ENCODE results near the gene RRP7A. TPM values are rescaled to one million over a fixed set of nuclear protein-coding genes. Genes with fewer than 3 reads are reported as not detected.
"Not testable (repeated sequence)": the region's sequence is repeated elsewhere in the genome, so short reads cannot be mapped to it uniquely, and the experiment has no call there.

The RRP7A gene
- 100 to 1,000 TPM; 184 to 193 TPM for total RNA-seq

DNA sequence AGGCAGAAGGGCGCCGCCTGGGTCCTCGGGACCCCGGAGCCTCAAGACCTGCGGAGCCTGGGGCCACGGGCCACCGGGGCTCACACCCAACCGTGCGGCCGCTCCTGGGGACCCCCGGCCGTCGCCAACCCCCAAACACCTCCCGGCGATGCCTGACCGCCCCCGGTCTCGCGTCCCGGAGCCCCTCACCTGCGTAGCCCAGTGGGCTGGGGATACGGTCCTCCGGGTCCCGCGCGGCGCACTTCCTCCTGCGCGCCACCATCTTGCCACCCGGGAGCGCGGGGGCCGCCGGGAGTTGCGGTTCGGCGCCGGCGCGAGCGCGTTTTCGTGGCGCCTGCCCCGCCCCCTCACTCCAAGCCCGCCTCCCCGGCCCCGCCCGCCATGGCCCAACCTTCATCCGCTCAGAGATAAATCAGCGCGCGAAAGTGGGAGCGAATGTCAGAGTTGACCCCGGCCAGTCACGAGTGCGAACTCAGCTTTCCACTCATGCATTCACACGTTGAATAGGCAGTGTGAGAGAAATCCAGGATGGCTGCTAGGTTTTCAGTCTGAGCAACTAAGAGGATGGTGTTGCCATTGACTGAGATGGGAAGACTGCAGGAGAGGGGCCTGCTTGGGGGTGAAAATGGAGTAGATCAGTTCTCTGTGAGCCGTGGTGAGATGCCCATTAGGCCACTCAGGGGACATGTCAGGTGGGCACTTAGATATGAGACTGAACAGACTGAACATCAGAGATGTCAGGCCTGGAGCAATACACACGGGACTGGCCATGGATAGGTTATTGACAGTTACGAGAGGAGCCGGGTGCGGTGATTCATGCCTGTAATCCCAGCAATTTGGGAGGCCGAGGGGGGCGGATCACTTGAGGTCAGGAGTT, at the start of gene RRP7A:
RRP7A (minus strand) TSS at position 272 of the 877 bp plus-strand sequence; CDS start at position 262, 10 bp downstream.
- no peaks in the 10 kb centered on the region for H3K27me3 Mint-ChIP-seq
- peak within 1 kb of the TSS; percentile 98 for H3K27ac Mint-ChIP-seq
- H3K36me3 Mint-ChIP-seq: peaks cover 11% of the 10 kb centered on the region
- H3K4me3 Mint-ChIP-seq: peak within 1 kb of the TSS; percentile 98
- no peaks in the 10 kb centered on the region for H3K9me3 Mint-ChIP-seq
- peaks cover 8% of the 10 kb centered on the region for H3K4me1 Mint-ChIP-seq
- DNase-seq: peak; percentile 90

DNA sequence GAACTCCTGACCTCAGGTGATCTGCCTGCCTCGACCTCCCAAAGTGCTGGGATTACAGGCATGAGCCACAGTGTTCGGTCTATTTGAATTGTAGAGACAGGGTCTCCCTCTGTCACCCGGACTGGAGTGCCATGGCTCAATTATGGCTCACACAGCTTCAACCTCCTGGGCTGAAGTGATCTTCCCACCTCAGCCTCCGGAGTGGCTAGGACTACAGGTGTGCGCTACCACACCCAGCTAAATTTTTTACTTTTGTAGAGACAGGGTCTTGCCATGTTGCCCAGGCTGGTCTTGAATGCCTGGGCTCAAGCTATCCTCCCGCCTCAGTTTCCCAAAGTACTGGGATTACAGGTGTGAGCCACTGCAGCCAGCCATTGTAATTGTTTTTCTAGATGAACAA, 48.4 kb upstream of the RRP7A start:
- DNase-seq, H3K4me1 Mint-ChIP-seq, H3K9me3 Mint-ChIP-seq, H3K27ac Mint-ChIP-seq, H3K4me3 Mint-ChIP-seq, H3K27me3 Mint-ChIP-seq: not testable (repeated sequence)
- peaks cover 14% of the 10 kb centered on the region for H3K36me3 Mint-ChIP-seq

- no peaks in the 10 kb centered on the region for H3K27me3 Mint-ChIP-seq
- DNase-seq: no peak
- peaks cover 6% of the 10 kb centered on the region for H3K4me1 Mint-ChIP-seq
- H3K9me3 Mint-ChIP-seq: no peaks in the 10 kb centered on the region
- peaks cover 11% of the 10 kb centered on the region for H3K36me3 Mint-ChIP-seq
- no peak overlapping the region for H3K27ac Mint-ChIP-seq
- no peak overlapping the region for H3K4me3 Mint-ChIP-seq
Measured at GRCh38 chr22:42565956-42566355, 46.4 kb upstream of the RRP7A start.

- H3K27me3 Mint-ChIP-seq: no peaks in the 10 kb centered on the region
- H3K4me3 Mint-ChIP-seq: no peak overlapping the region
- H3K9me3 Mint-ChIP-seq: no peaks in the 10 kb centered on the region
- peaks cover 6% of the 10 kb centered on the region for H3K4me1 Mint-ChIP-seq
- H3K36me3 Mint-ChIP-seq: peaks cover 5% of the 10 kb centered on the region
- no peak for DNase-seq
- no peak overlapping the region for H3K27ac Mint-ChIP-seq
Measured at GRCh38 chr22:42564699-42565098, 45.1 kb upstream of the RRP7A start.

DNA sequence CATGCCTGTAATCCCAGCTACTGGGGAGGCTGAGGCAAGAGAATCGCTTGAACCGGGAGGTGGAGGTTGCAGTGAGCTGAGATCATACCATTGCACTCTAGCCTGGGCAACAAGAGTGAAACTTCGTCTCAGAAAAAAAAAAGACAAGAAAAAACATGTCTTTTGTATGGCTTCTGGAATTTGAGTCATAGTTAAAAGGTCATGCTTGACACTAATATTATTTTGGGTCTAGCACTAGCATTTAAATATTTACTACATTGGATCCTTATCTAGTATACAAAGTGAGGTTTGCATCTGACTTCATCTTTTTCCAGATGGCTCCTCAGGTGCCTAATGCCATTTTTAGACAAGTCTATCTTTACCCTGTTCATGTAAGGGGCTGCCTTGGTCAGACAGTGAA, 44.3 kb upstream of the RRP7A start:
- H3K9me3 Mint-ChIP-seq, H3K27me3 Mint-ChIP-seq, H3K4me1 Mint-ChIP-seq, H3K4me3 Mint-ChIP-seq, H3K27ac Mint-ChIP-seq, DNase-seq, H3K36me3 Mint-ChIP-seq: not testable (repeated sequence)

DNA sequence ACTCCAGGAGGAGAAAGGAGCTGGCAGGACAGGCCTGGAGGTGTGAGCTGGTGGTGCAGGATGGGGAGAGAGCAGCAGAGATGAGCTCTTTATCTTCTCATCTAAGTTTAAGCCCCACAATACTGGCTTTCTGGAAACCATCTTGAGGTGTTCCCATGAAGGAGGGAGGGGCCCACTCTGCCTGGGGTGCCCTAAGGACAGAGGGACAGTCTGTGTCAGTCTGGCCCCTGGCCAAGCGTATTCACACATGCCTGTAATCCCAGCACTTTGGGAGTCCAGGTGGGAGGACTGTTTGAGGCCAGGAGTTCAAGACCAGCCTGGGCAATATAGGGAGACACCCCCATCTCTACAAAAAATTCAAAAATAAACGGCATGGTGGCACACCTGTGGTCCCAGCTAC, 43.1 kb upstream of the RRP7A start:
- DNase-seq: no peak
- Mint-ChIP-seq H3K27ac (peak overlapping the region; percentile 8), H3K4me3 (no peak overlapping the region), H3K36me3 (no peaks in the 10 kb centered on the region), H3K4me1 (peaks cover 6% of the 10 kb centered on the region), H3K9me3 (no peaks in the 10 kb centered on the region), H3K27me3 (no peaks in the 10 kb centered on the region)

GRCh38 chr22:42562279-42562678, 42.7 kb upstream of the RRP7A start:
- H3K27me3 Mint-ChIP-seq: no peaks in the 10 kb centered on the region
- peak overlapping the region; percentile 8 for H3K27ac Mint-ChIP-seq
- no peak for DNase-seq
- H3K36me3 Mint-ChIP-seq: no peaks in the 10 kb centered on the region
- H3K4me1 Mint-ChIP-seq: peaks cover 6% of the 10 kb centered on the region
- H3K9me3 Mint-ChIP-seq: no peaks in the 10 kb centered on the region
- H3K4me3 Mint-ChIP-seq: no peak overlapping the region

GRCh38 chr22:42561856-42562255, 42.3 kb upstream of the RRP7A start:
- no peak for DNase-seq
- H3K36me3 Mint-ChIP-seq: no peaks in the 10 kb centered on the region
- no peak overlapping the region for H3K4me3 Mint-ChIP-seq
- H3K4me1 Mint-ChIP-seq: peaks cover 6% of the 10 kb centered on the region
- no peaks in the 10 kb centered on the region for H3K27me3 Mint-ChIP-seq
- no peaks in the 10 kb centered on the region for H3K9me3 Mint-ChIP-seq
- no peak overlapping the region for H3K27ac Mint-ChIP-seq

GRCh38 chr22:42560781-42561180, 41.2 kb upstream of the RRP7A start:
- Mint-ChIP-seq H3K27me3 (no peaks in the 10 kb centered on the region), H3K9me3 (no peaks in the 10 kb centered on the region), H3K4me3 (no peak overlapping the region), H3K27ac (no peak overlapping the region), H3K4me1 (peaks cover 6% of the 10 kb centered on the region), H3K36me3 (no peaks in the 10 kb centered on the region)
- DNase-seq: peak; percentile 31

DNA sequence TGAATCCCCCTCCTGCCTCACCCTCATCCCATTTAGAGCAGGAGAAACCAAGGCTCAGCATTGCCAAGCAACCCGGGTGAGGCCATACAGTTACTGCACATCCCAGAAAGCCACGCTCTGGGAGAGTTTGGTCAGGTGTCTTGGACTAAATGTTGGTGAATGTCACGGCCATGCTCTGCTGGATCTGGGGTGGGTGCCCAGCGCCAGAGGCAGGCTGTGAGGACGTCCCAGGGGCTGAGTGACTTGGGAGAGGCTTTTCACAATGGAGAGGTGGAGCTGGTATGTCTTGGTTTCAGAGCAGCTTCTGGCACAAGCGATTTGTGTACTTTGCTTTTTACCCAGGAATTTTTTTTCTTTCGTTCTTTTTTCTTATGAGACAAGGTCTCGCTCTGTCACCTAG, 40.8 kb upstream of the RRP7A start:
- Mint-ChIP-seq H3K27ac (no peak overlapping the region), H3K4me3 (no peak overlapping the region)

GRCh38 chr22:42553475-42554361, 34.1 kb upstream of the RRP7A start, which contains the start of gene SERHL2:
SERHL2 (plus strand) TSS chr22:42553956; CDS start chr22:42554021, 65 bp downstream.
- Mint-ChIP-seq H3K27me3 (no peaks in the 10 kb centered on the region), H3K4me3 (peak within 1 kb of the TSS; percentile 80), H3K4me1 (peaks cover 10% of the 10 kb centered on the region), H3K36me3 (no peaks in the 10 kb centered on the region), H3K9me3 (no peaks in the 10 kb centered on the region), H3K27ac (peak within 1 kb of the TSS; percentile 60)
- peak; percentile 89 for DNase-seq

More for the DNA sequence above, 40.8 kb upstream of the RRP7A start:
- DNase-seq: no peak
- Mint-ChIP-seq H3K36me3 (no peaks in the 10 kb centered on the region), H3K9me3 (no peaks in the 10 kb centered on the region), H3K4me1 (peaks cover 6% of the 10 kb centered on the region), H3K27me3 (no peaks in the 10 kb centered on the region)

- H3K36me3 Mint-ChIP-seq, H3K27ac Mint-ChIP-seq, H3K27me3 Mint-ChIP-seq, DNase-seq, H3K9me3 Mint-ChIP-seq: not testable (repeated sequence)
- H3K4me3 Mint-ChIP-seq: peak overlapping the region; percentile 37
- H3K4me1 Mint-ChIP-seq: peaks cover 10% of the 10 kb centered on the region
Measured at GRCh38 chr22:42552294-42552647, 32.7 kb upstream of the RRP7A start.

DNA sequence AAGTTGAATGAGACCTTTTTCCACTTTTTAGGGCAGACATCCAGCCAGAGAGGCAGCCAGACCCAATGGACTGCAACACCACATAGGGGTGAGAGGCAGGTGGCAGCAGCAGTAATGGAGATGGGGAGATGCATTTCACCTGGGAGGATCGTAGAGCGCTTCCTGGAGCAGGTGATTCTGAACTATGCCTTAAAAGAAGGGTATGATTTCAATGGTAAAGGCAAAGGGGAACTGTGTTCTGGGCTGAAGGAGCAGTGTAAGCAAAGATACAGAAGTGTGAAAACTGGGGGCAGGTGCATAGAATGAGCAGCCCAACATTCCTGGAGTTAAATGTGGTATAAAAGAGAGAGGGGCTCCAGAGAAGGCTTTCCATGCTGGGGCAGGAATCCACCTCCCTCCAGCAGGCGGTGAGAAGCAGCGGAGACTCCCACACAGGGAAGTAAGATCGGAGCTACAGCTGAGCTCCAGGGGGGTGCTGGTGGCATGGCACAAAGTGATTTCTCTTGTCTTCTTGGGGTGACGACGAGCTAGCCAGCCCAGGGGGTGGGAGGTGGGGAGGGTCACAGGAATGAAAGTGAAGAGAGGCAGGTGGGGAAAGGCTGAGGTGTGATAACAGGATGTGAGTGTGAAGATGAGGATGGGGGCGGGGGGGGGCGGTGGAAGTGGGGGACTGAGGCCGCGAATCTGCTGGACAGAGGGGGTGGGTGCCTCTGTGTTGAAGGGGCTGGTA, 29.9 kb upstream of the RRP7A start:
- Mint-ChIP-seq H3K36me3 (no peaks in the 10 kb centered on the region), H3K4me1 (peaks cover 10% of the 10 kb centered on the region), H3K4me3 (no peak overlapping the region), H3K9me3 (no peaks in the 10 kb centered on the region), H3K27me3 (no peaks in the 10 kb centered on the region), H3K27ac (no peak overlapping the region)
- no peak for DNase-seq

- DNase-seq: no peak
- H3K36me3 Mint-ChIP-seq: no peaks in the 10 kb centered on the region
- no peaks in the 10 kb centered on the region for H3K27me3 Mint-ChIP-seq
- no peak overlapping the region for H3K27ac Mint-ChIP-seq
- no peaks in the 10 kb centered on the region for H3K9me3 Mint-ChIP-seq
- H3K4me1 Mint-ChIP-seq: peaks cover 9% of the 10 kb centered on the region
- H3K4me3 Mint-ChIP-seq: no peak overlapping the region
Measured at GRCh38 chr22:42548597-42549330, 29.2 kb upstream of the RRP7A start.

All from activated naive CD8-positive, alpha-beta T cell treated with anti-CD3 and anti-CD28 coated beads for 36 hours (primary cell).